ENCODE measurements around the gene RASGRP4.

RASGRP4 gene

GRCh38 chr19:38420935-38421334 lies 5.1 kb downstream of the RASGRP4 start:
- Histone ChIP-seq H3K4me3 (ENCODE audit: low read depth, low read length) (no peak overlapping the region), H3K4me1 (ENCODE audit: control insufficient read depth, insufficient read depth, low read length) (peaks cover 11% of the 10 kb centered on the region), H3K36me3 (ENCODE audit: control insufficient read depth in 2 of 2, insufficient read depth in 1 of 2, low read length in 2 of 2) (no peaks in the 10 kb centered on the region), H3K9me3 (ENCODE audit: control insufficient read depth, insufficient read depth, low read depth, low read length) (no peaks in the 10 kb centered on the region), H3K27ac (ENCODE audit: extremely low read depth, low read depth, low read length) (no peak overlapping the region)
- no peak for TF ChIP-seq SP2 (tag by site-specific recombination; IDR thresholded peaks at IDR 0.05)
- TF ChIP-seq, protein P1, sequence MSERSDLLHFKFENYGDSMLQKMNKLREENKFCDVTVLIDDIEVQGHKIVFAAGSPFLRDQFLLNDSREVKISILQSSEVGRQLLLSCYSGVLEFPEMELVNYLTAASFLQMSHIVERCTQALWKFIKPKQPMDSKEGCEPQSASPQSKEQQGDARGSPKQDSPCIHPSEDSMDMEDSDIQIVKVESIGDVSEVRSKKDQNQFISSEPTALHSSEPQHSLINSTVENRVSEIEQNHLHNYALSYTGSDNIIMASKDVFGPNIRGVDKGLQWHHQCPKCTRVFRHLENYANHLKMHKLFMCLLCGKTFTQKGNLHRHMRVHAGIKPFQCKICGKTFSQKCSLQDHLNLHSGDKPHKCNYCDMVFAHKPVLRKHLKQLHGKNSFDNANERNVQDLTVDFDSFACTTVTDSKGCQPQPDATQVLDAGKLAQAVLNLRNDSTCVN (tag by site-specific recombination; optimal IDR thresholded peaks at IDR 0.05) = no peak
- TF ChIP-seq, protein P2, sequence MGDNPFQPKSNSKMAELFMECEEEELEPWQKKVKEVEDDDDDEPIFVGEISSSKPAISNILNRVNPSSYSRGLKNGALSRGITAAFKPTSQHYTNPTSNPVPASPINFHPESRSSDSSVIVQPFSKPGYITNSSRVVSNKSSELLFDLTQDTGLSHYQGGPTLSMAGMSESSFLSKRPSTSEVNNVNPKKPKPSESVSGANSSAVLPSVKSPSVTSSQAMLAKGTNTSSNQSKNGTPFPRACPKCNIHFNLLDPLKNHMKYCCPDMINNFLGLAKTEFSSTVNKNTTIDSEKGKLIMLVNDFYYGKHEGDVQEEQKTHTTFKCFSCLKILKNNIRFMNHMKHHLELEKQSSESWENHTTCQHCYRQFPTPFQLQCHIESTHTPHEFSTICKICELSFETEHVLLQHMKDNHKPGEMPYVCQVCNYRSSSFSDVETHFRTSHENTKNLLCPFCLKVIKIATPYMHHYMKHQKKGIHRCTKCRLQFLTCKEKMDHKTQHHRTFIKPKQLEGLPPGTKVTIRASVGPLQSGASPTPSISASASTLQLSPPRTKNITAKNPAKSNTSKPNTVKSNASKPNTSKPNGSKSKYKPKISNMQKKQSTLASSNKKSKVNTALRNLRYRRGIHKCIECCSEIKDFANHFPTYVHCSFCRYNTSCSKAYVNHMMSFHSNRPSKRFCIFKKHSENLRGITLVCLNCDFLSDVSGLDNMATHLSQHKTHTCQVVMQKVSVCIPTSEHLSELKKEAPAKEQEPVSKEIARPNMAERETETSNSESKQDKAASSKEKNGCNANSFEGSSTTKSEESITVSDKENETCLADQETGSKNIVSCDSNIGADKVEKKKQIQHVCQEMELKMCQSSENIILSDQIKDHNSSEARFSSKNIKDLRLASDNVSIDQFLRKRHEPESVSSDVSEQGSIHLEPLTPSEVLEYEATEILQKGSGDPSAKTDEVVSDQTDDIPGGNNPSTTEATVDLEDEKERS (tag by site-specific recombination; IDR thresholded peaks at IDR 0.05) = no peak
- no peak for TF ChIP-seq ZNF549 (tag by site-specific recombination; IDR thresholded peaks at IDR 0.05)
- TF ChIP-seq, protein P3, sequence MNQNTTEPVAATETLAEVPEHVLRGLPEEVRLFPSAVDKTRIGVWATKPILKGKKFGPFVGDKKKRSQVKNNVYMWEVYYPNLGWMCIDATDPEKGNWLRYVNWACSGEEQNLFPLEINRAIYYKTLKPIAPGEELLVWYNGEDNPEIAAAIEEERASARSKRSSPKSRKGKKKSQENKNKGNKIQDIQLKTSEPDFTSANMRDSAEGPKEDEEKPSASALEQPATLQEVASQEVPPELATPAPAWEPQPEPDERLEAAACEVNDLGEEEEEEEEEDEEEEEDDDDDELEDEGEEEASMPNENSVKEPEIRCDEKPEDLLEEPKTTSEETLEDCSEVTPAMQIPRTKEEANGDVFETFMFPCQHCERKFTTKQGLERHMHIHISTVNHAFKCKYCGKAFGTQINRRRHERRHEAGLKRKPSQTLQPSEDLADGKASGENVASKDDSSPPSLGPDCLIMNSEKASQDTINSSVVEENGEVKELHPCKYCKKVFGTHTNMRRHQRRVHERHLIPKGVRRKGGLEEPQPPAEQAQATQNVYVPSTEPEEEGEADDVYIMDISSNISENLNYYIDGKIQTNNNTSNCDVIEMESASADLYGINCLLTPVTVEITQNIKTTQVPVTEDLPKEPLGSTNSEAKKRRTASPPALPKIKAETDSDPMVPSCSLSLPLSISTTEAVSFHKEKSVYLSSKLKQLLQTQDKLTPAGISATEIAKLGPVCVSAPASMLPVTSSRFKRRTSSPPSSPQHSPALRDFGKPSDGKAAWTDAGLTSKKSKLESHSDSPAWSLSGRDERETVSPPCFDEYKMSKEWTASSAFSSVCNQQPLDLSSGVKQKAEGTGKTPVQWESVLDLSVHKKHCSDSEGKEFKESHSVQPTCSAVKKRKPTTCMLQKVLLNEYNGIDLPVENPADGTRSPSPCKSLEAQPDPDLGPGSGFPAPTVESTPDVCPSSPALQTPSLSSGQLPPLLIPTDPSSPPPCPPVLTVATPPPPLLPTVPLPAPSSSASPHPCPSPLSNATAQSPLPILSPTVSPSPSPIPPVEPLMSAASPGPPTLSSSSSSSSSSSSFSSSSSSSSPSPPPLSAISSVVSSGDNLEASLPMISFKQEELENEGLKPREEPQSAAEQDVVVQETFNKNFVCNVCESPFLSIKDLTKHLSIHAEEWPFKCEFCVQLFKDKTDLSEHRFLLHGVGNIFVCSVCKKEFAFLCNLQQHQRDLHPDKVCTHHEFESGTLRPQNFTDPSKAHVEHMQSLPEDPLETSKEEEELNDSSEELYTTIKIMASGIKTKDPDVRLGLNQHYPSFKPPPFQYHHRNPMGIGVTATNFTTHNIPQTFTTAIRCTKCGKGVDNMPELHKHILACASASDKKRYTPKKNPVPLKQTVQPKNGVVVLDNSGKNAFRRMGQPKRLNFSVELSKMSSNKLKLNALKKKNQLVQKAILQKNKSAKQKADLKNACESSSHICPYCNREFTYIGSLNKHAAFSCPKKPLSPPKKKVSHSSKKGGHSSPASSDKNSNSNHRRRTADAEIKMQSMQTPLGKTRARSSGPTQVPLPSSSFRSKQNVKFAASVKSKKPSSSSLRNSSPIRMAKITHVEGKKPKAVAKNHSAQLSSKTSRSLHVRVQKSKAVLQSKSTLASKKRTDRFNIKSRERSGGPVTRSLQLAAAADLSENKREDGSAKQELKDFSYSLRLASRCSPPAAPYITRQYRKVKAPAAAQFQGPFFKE (tag by site-specific recombination; IDR thresholded peaks at IDR 0.05; ENCODE audit: borderline replicate concordance) = no peak
- ChIA-PET CTCF (interaction anchor here (1.9 kb wide), 1 partner anchor 19 kb away, joined by 9 read pairs; the partner anchor contains the start of gene FAM98C), POLR2A (interaction anchor here (0.6 to 1.4 kb wide), 2 partner anchors 198 to 421 kb away, joined by 4 to 5 read pairs; partner anchors contain the start of gene EIF3K)

DNA sequence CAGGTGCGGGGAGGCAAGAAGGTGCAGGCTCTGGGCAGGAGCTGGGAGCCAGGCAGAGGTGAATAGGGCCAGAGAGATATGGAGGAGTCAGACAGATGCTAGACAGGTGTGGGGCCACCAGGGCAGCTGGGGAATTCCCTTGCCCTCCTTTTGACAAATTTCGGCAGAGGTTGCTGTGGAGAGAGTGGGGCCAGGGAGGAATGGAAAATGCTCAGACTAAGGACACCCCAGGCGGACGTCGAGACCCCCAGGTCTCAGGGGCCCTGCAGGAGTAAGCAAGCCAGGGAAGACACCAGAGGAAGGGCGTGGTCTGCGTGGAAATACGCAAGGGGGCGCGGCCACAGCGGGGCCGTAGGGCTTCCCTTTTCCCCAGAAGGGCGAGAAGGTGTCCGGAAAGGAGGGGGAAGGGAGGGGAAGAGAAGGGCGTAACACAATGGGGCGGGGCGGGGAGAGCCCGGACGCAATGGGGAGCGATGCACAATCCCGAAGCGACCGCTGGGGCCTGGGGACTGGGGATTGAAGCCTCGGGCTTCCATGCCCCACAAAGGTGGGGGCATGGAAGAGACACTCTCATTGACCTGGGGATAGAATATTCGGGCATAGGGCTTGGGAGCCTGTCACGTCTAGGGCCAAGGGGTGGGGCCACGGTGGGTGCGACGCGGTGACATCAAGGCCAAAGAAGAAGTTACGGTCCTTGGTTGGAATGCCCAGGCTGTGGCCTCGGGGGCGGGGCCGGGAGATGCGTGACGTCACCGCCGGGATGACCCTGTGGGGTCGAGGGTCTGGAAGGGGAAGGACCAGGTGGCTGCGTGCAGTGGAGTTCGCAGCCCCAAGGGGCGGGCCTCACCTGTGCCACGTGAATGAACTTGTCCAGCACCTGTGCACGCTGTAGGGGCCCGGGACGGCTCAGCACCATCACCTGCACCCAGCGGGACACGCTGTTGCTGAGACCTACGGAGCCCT lies 8.2 kb downstream of the RASGRP4 start:
- POLR2A ChIA-PET = interaction anchor here (0.6 to 0.7 kb wide), 2 partner anchors 15 to 414 kb away, joined by 3 to 4 read pairs; partner anchors contain the start of gene FAM98C
- H3K9me3 ChIP-seq (ENCODE audit: control insufficient read depth, insufficient read depth, low read depth, low read length) = no peaks in the 10 kb centered on the region
- H3K4me3 ChIP-seq (ENCODE audit: low read depth, low read length) = peak overlapping the region; percentile 21
- peaks cover 11% of the 10 kb centered on the region for H3K4me1 ChIP-seq (ENCODE audit: control insufficient read depth, insufficient read depth, low read length)
- no peaks in the 10 kb centered on the region for H3K36me3 ChIP-seq (ENCODE audit: control insufficient read depth in 2 of 2, insufficient read depth in 1 of 2, low read length in 2 of 2)
- no peak overlapping the region; the same call in 1 of the 2 replicates for H3K27ac ChIP-seq (ENCODE audit: extremely low read depth, low read depth, low read length)
- CTCF ChIA-PET = interaction anchor here (0.8 to 3.4 kb wide), 4 partner anchors 14 to 216 kb away, joined by 3 to 32 read pairs (median 4); partner anchors contain the start of gene FAM98C
- no peak for TF ChIP-seq ZNF155 (tag by site-specific recombination; IDR thresholded peaks at IDR 0.05)
- peak; percentile 60 for TF ChIP-seq ZBTB17 (tag by site-specific recombination; IDR thresholded peaks at IDR 0.05)
- no peak for TF ChIP-seq ZNF311 (tag by site-specific recombination; IDR thresholded peaks at IDR 0.05; ENCODE audit: borderline replicate concordance)
- no peak for TF ChIP-seq ZNF624 (tag by site-specific recombination; IDR thresholded peaks at IDR 0.05)
- TF ChIP-seq, protein P4, sequence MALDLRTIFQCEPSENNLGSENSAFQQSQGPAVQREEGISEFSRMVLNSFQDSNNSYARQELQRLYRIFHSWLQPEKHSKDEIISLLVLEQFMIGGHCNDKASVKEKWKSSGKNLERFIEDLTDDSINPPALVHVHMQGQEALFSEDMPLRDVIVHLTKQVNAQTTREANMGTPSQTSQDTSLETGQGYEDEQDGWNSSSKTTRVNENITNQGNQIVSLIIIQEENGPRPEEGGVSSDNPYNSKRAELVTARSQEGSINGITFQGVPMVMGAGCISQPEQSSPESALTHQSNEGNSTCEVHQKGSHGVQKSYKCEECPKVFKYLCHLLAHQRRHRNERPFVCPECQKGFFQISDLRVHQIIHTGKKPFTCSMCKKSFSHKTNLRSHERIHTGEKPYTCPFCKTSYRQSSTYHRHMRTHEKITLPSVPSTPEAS (tag by site-specific recombination; IDR thresholded peaks at IDR 0.05) = peak; percentile 7; the same call in 1 of the 2 replicates
- TF ChIP-seq KLF10 (tag by site-specific recombination; IDR thresholded peaks at IDR 0.05) = no peak; the same call in 1 of the 2 replicates
- TF ChIP-seq ZNF843 (tag by site-specific recombination; IDR thresholded peaks at IDR 0.05) = 0 out of 2 replicates have a peak, but pooled peaks have one; percentile 10
- no peak for TF ChIP-seq ZNF514 (tag by site-specific recombination; IDR thresholded peaks at IDR 0.05)
- TF ChIP-seq YY1 (tag by site-specific recombination; IDR thresholded peaks at IDR 0.05) = no peak
- TF ChIP-seq, protein P5, sequence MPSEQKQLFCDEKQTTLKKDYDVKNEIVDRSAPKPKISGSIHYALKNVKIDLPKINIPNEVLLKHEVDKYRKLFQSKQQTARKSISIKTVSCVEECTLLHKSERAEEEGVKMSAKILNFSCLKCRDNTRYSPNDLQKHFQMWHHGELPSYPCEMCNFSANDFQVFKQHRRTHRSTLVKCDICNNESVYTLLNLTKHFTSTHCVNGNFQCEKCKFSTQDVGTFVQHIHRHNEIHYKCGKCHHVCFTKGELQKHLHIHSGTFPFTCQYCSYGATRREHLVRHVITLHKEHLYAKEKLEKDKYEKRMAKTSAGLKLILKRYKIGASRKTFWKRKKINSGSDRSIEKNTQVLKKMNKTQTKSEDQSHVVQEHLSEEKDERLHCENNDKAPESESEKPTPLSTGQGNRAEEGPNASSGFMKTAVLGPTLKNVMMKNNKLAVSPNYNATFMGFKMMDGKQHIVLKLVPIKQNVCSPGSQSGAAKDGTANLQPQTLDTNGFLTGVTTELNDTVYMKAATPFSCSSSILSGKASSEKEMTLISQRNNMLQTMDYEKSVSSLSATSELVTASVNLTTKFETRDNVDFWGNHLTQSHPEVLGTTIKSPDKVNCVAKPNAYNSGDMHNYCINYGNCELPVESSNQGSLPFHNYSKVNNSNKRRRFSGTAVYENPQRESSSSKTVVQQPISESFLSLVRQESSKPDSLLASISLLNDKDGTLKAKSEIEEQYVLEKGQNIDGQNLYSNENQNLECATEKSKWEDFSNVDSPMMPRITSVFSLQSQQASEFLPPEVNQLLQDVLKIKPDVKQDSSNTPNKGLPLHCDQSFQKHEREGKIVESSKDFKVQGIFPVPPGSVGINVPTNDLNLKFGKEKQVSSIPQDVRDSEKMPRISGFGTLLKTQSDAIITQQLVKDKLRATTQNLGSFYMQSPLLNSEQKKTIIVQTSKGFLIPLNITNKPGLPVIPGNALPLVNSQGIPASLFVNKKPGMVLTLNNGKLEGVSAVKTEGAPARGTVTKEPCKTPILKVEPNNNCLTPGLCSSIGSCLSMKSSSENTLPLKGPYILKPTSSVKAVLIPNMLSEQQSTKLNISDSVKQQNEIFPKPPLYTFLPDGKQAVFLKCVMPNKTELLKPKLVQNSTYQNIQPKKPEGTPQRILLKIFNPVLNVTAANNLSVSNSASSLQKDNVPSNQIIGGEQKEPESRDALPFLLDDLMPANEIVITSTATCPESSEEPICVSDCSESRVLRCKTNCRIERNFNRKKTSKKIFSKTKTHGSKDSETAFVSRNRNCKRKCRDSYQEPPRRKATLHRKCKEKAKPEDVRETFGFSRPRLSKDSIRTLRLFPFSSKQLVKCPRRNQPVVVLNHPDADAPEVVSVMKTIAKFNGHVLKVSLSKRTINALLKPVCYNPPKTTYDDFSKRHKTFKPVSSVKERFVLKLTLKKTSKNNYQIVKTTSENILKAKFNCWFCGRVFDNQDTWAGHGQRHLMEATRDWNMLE (tag by site-specific recombination; conservative IDR thresholded peaks at IDR 0.05; ENCODE audit: low read depth) = no peak
